Fibroblast of lung (primary cell): ENCODE results near the gene SEMA4B. TPM values are rescaled to one million over a fixed set of nuclear protein-coding genes. Genes with fewer than 3 reads are reported as not detected.
A peak's percentile ranks its signal among the peaks of the same experiment; 100 is the strongest.

Source experiments
- DNase-seq, 2 donors: peaks; one replicate each; pipeline versions ENCODE4 v3.0.0 to v3.0.0-alpha.2; 2010; ENCODE audit warnings: low read depth in 2 of 2
- H2AFZ ChIP-seq: 2 replicates; pipeline ENCODE4 v1.5.1; 2012; ENCODE audit warnings: low read length, control low read depth, inconsistent platforms
- H3K27ac ChIP-seq: 2 replicates; pipeline ENCODE4 v1.5.1; 2011; ENCODE audit warnings: low read length, control low read depth; ENCODE audit not compliant: insufficient read depth
- H3K27me3 ChIP-seq: 2 replicates; pipeline ENCODE4 v1.5.1; 2011; ENCODE audit warnings: mild to moderate bottlenecking, low read length; ENCODE audit not compliant: control insufficient read depth, insufficient read depth
- H3K36me3 ChIP-seq: 2 replicates; pipeline ENCODE4 v1.5.1; 2011; ENCODE audit warnings: low read length; ENCODE audit not compliant: control insufficient read depth, insufficient read depth
- H3K4me1 ChIP-seq: 2 replicates; pipeline ENCODE4 v1.5.1; 2011; ENCODE audit warnings: low read length; ENCODE audit not compliant: control insufficient read depth, insufficient read depth; ENCODE audit errors: extremely low read depth
- H3K4me2 ChIP-seq: 2 replicates; pipeline ENCODE4 v1.5.1; 2011; ENCODE audit warnings: low read length, control low read depth; ENCODE audit not compliant: insufficient read depth; ENCODE audit errors: extremely low read depth
- H3K4me3 ChIP-seq, 4 experiments: fragments of 200-600 bp in 1 of 4; sonication (generic) in 1 of 4; replicated peaks in 1 of 4; 2 replicates each; pipeline ENCODE4 v1.5.1; 2011 to 2016; ENCODE audit warnings: low read length in 4 of 4, low read depth in 3 of 4, mild to moderate bottlenecking in 3 of 4, control low read depth in 2 of 4, inconsistent platforms in 1 of 4, mixed read lengths in 1 of 4; ENCODE audit not compliant: insufficient read depth in 1 of 4; ENCODE audit errors: control extremely low read depth in 1 of 4
- H3K79me2 ChIP-seq: 2 replicates; pipeline ENCODE4 v1.5.1; 2012; ENCODE audit warnings: mild to moderate bottlenecking, low read length, inconsistent platforms; ENCODE audit not compliant: control insufficient read depth, insufficient read depth
- H3K9ac ChIP-seq: 2 replicates; pipeline ENCODE4 v1.5.1; 2011; ENCODE audit warnings: mild to moderate bottlenecking, low read length, control low read depth; ENCODE audit not compliant: insufficient read depth
- H3K9me3 ChIP-seq: 2 replicates; pipeline ENCODE4 v1.5.1; 2012; ENCODE audit warnings: low read depth, low read length; ENCODE audit not compliant: control insufficient read depth, insufficient read depth
- H4K20me1 ChIP-seq: 2 replicates; pipeline ENCODE4 v1.5.1; 2011; ENCODE audit warnings: low read length; ENCODE audit not compliant: control insufficient read depth, insufficient read depth; ENCODE audit errors: extremely low read depth
- EZH2 ChIP-seq: IDR thresholded peaks from 2 replicates; pipeline ENCODE4 v1.5.1; 2012; ENCODE audit warnings: low read length, control low read depth, mild to moderate bottlenecking; ENCODE audit errors: missing control alignments
- polyA plus RNA-seq, 2 donors: library from polyadenylated mRNA; depleted of rRNA in 1 of 2; stranded (reverse) in 1 of 2; unstranded in 1 of 2; fragments of >200 nt; gene quantifications; 2 replicates each; pipeline ENCODE4 v1.2.1, GENCODE V29; 2011 to 2012; ENCODE audit warnings: missing spikeins in 1 of 2
- total RNA-seq: library from RNA; depleted of rRNA; stranded (reverse); fragments of >200 nt; gene quantifications from 2 replicates; pipeline ENCODE4 v1.2.1, GENCODE V29; 2014
- TF ChIP-seq, protein P1 (sequence below), 2 donors: IDR thresholded peaks in 1 of 2; conservative IDR thresholded peaks in 1 of 2; 1 replicate in 1 of 2; 2 replicates in 1 of 2; pipeline ENCODE4 v1.5.1; 2011 to 2012; ENCODE audit warnings: low read length in 2 of 2, control low read depth in 1 of 2, inconsistent platforms in 1 of 2, low read depth in 1 of 2, mild to moderate bottlenecking in 1 of 2

SEMA4B gene
- total and polyA plus RNA-seq, 2 donors (not counting 1 experiment from before 2014, with no cell fraction given) = 12.8 to 30.4 TPM

- TF ChIP-seq, protein P1, sequence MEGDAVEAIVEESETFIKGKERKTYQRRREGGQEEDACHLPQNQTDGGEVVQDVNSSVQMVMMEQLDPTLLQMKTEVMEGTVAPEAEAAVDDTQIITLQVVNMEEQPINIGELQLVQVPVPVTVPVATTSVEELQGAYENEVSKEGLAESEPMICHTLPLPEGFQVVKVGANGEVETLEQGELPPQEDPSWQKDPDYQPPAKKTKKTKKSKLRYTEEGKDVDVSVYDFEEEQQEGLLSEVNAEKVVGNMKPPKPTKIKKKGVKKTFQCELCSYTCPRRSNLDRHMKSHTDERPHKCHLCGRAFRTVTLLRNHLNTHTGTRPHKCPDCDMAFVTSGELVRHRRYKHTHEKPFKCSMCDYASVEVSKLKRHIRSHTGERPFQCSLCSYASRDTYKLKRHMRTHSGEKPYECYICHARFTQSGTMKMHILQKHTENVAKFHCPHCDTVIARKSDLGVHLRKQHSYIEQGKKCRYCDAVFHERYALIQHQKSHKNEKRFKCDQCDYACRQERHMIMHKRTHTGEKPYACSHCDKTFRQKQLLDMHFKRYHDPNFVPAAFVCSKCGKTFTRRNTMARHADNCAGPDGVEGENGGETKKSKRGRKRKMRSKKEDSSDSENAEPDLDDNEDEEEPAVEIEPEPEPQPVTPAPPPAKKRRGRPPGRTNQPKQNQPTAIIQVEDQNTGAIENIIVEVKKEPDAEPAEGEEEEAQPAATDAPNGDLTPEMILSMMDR (conservative IDR thresholded peaks at IDR 0.05 in 1 of 2, IDR thresholded peaks at IDR 0.05 in 1 of 2; ENCODE audit: low read depth in 1 of 2, low read length in 2 of 2) = no peak
- no peak for TF ChIP-seq EZH2
- no peak overlapping the region for H3K4me2 ChIP-seq
- DNase-seq = no peak
Observed at GRCh38 chr15:90194655-90195054, 6.5 kb upstream of the SEMA4B start.

GRCh38 chr15:90200534-90201129 lies 498 bp upstream of the SEMA4B start:
- peak overlapping the region; percentile 75 for H3K4me2 ChIP-seq

More at GRCh38 chr15:90194655-90195054, 6.5 kb upstream of the SEMA4B start:
- no peak overlapping the region for H3K27ac ChIP-seq
- no peaks in the 10 kb centered on the region for H3K36me3 ChIP-seq
- H3K4me3 ChIP-seq = no peak overlapping the region
- H4K20me1 ChIP-seq = no peaks in the 10 kb centered on the region
- H3K9me3 ChIP-seq = no peaks in the 10 kb centered on the region
- no peak overlapping the region for H2AFZ ChIP-seq
- H3K79me2 ChIP-seq = no peaks in the 10 kb centered on the region
- H3K9ac ChIP-seq = no peak overlapping the region
- no peaks in the 10 kb centered on the region for H3K27me3 ChIP-seq
- peaks cover 9% of the 10 kb centered on the region for H3K4me1 ChIP-seq

DNA sequence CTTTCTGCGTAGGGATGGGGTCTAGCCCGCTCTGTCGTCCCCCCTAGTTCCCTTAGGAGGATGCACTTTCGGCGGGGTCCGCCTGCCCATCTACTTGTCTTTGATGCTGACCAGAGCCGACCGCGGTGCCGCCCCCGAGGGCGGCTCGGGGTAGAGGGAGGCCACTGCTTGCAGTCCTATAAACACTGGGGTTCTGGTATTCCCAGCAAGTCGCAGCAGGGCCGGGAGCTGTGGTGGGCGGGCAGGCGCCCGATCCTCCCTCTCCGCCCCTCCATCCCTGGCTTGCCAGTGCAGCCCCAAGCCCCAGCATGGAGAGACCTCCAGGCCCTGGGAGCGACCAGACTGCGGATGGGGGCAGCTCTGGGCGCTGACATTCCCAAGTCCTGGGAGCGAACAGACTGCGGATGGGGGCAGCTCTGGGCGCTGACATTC lies 830 bp downstream of the SEMA4B start:
- DNase-seq = no peak
- H3K27ac ChIP-seq = no peak overlapping the region
- no peaks in the 10 kb centered on the region for H3K27me3 ChIP-seq
- no peaks in the 10 kb centered on the region for H4K20me1 ChIP-seq
- H3K36me3 ChIP-seq = no peaks in the 10 kb centered on the region
- H3K4me3 ChIP-seq = peak overlapping the region; percentile 63 to 79 (median 76)
- TF ChIP-seq EZH2 = no peak
- TF ChIP-seq, protein P1 (conservative IDR thresholded peaks at IDR 0.05 in 1 of 2, IDR thresholded peaks at IDR 0.05 in 1 of 2; ENCODE audit: low read depth in 1 of 2, low read length in 2 of 2) = no peak
- H3K4me2 ChIP-seq = peak overlapping the region; percentile 96
- H3K9me3 ChIP-seq = no peaks in the 10 kb centered on the region
- no peaks in the 10 kb centered on the region for H3K79me2 ChIP-seq
- H2AFZ ChIP-seq = peak overlapping the region; percentile 3
- H3K9ac ChIP-seq = peak overlapping the region; percentile 59
- no peaks in the 10 kb centered on the region for H3K4me1 ChIP-seq

More at GRCh38 chr15:90200534-90201129, 498 bp upstream of the SEMA4B start:
- no peaks in the 10 kb centered on the region for H3K36me3 ChIP-seq
- TF ChIP-seq, protein P1 (conservative IDR thresholded peaks at IDR 0.05 in 1 of 2, IDR thresholded peaks at IDR 0.05 in 1 of 2; ENCODE audit: low read depth in 1 of 2, low read length in 2 of 2) = no peak
- no peak for TF ChIP-seq EZH2
- H3K27me3 ChIP-seq = no peaks in the 10 kb centered on the region
- H2AFZ ChIP-seq = peak overlapping the region; percentile 36
- H3K9ac ChIP-seq = peak overlapping the region; percentile 59
- H3K79me2 ChIP-seq = no peaks in the 10 kb centered on the region
- H3K27ac ChIP-seq = peak overlapping the region; percentile 16
- no peaks in the 10 kb centered on the region for H3K4me1 ChIP-seq
- peak overlapping the region; percentile 51 to 79 (median 76) for H3K4me3 ChIP-seq
- H4K20me1 ChIP-seq = no peaks in the 10 kb centered on the region
- DNase-seq = no peak
- H3K9me3 ChIP-seq = no peaks in the 10 kb centered on the region
